Trophoblast cell (in vitro differentiated cells and primary cell): ENCODE measurements around the gene CENPU.

Experiments used
- DNase-seq, 2 donors: peaks; one replicate each; pipeline ENCODE4 v3.0.0-alpha.2; 2016
- H2AFZ ChIP-seq: 2 replicates; pipeline ENCODE4 v1.6.1; 2013; ENCODE audit warnings: low read length, moderate library complexity, mild to moderate bottlenecking; ENCODE audit not compliant: insufficient read depth, poor library complexity
- H2AK5ac ChIP-seq: 2 replicates; pipeline ENCODE4 v1.6.1; 2013; ENCODE audit warnings: mild to moderate bottlenecking, low read length
- H2BK120ac ChIP-seq: 2 replicates; pipeline ENCODE4 v1.6.1; 2013; ENCODE audit warnings: low read length, mild to moderate bottlenecking, moderate library complexity; ENCODE audit not compliant: insufficient read depth, poor library complexity
- H2BK12ac ChIP-seq: 2 replicates; pipeline ENCODE4 v1.6.1; 2013; ENCODE audit warnings: mild to moderate bottlenecking, low read length, moderate library complexity
- H2BK5ac ChIP-seq: 2 replicates; pipeline ENCODE4 v1.6.1; 2013; ENCODE audit warnings: low read length, low read depth, moderate library complexity, mild to moderate bottlenecking; ENCODE audit not compliant: poor library complexity
- H3K14ac ChIP-seq: 2 replicates; pipeline ENCODE4 v1.6.1; 2013; ENCODE audit warnings: mild to moderate bottlenecking, low read length
- H3K18ac ChIP-seq: 2 replicates; pipeline ENCODE4 v1.6.1; 2013; ENCODE audit warnings: mild to moderate bottlenecking, low read length
- H3K23ac ChIP-seq: 2 replicates; pipeline ENCODE4 v1.6.1; 2013; ENCODE audit warnings: low read length
- H3K27ac ChIP-seq: 2 replicates; pipeline ENCODE4 v1.5.1; 2013; ENCODE audit warnings: low read depth, mild to moderate bottlenecking, inconsistent platforms, low read length, moderate library complexity
- H3K27me3 ChIP-seq: 2 replicates; pipeline ENCODE4 v1.6.1; 2013; ENCODE audit warnings: inconsistent platforms, mild to moderate bottlenecking, low read length, moderate library complexity; ENCODE audit not compliant: insufficient read depth
- H3K36me3 ChIP-seq, 2 experiments: 1 replicate in 1 of 2; 2 replicates in 1 of 2; pipeline ENCODE4 v1.6.1; 2013; ENCODE audit warnings: low read length in 2 of 2, mild to moderate bottlenecking in 2 of 2, moderate library complexity in 1 of 2; ENCODE audit not compliant: insufficient read depth in 2 of 2, control insufficient read depth in 1 of 2
- H3K4ac ChIP-seq: 2 replicates; pipeline ENCODE4 v1.6.1; 2013; ENCODE audit warnings: low read depth, mild to moderate bottlenecking, low read length, moderate library complexity
- H3K4me1 ChIP-seq, 2 experiments: 1 replicate in 1 of 2; 2 replicates in 1 of 2; pipeline ENCODE4 v1.6.1; 2013; ENCODE audit warnings: low read length in 2 of 2, mild to moderate bottlenecking in 2 of 2, moderate library complexity in 1 of 2; ENCODE audit not compliant: insufficient read depth in 2 of 2, control insufficient read depth in 1 of 2
- H3K4me2 ChIP-seq: 2 replicates; pipeline ENCODE4 v1.6.1; 2013; ENCODE audit warnings: inconsistent platforms, mild to moderate bottlenecking, low read length, moderate library complexity
- H3K4me3 ChIP-seq: 2 replicates; pipeline ENCODE4 v1.5.1; 2013; ENCODE audit warnings: mild to moderate bottlenecking, low read depth, low read length, inconsistent platforms
- H3K79me1 ChIP-seq: one replicate; pipeline ENCODE4 v1.6.1; 2013; ENCODE audit warnings: low read length
- H3K79me2 ChIP-seq: 2 replicates; pipeline ENCODE4 v1.6.1; 2013; ENCODE audit warnings: low read length, mild to moderate bottlenecking; ENCODE audit not compliant: control insufficient read depth, insufficient read depth, poor library complexity
- H3K9ac ChIP-seq: 2 replicates; pipeline ENCODE4 v1.6.1; 2013; ENCODE audit warnings: mild to moderate bottlenecking, low read length
- H3K9me3 ChIP-seq: 2 replicates; pipeline ENCODE4 v1.6.1; 2013; ENCODE audit warnings: low read depth, mild to moderate bottlenecking, control low read depth, inconsistent platforms, low read length; ENCODE audit not compliant: insufficient read depth
- H4K12ac ChIP-seq: 2 replicates; pipeline ENCODE4 v1.6.1; 2013; ENCODE audit warnings: low read depth, mild to moderate bottlenecking, low read length, moderate library complexity
- H4K8ac ChIP-seq: 2 replicates; pipeline ENCODE4 v1.6.1; 2013; ENCODE audit warnings: low read depth, mild to moderate bottlenecking, low read length, moderate library complexity
- H4K91ac ChIP-seq: one replicate; pipeline ENCODE4 v1.6.1; 2013; ENCODE audit warnings: low read depth, mild to moderate bottlenecking, low read length, moderate library complexity
- WGBS: extraction: QIAGEN DNeasy Blood & Tissue Kit; methylation state at CpG from one replicate; pipeline ENCODE4 v1.1.7; 2013; ENCODE audit warnings: missing lambda C conversion rate; ENCODE audit not compliant: insufficient read length, insufficient coverage; ENCODE audit errors: extremely low coverage; 5-methylcytosine and 5-hydroxymethylcytosine counted together

CENPU gene

DNA sequence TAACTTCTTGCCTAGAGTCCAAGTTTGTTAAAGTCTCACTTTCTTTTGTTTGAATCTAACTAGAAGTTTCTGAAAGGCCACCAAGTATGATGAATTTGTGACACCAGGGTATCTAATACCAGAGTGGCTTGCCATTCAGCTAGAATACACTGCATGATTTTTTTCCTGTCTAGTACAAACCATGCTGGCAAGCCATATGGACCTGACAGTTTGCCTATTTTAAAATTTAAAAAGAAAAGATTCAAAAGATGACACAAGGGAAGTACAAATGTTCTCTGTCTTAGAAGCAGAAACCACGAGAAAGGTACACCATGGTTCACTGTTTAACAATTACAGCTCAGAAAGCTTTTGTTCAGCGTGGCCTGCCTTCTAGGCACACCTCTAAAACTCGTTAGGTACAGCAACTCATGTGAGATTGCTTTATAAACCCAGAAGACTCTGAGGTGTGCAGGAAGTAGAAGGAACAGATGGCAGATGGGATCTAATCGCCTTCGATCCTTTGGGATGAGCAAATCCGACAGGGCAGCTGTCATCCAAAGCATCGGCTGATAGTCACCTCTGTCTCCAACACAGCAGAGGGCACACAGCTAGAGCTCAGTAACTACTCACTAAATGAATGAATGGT, 35.4 kb upstream of the CENPU start:
- no peak overlapping the region for H3K14ac ChIP-seq
- H4K91ac ChIP-seq: no peak overlapping the region
- peaks cover 3% of the 10 kb centered on the region for H3K9me3 ChIP-seq
- no peak overlapping the region for H3K4ac ChIP-seq
- no peak overlapping the region for H3K23ac ChIP-seq
- no peaks in the 10 kb centered on the region for H3K27me3 ChIP-seq
- no peaks in the 10 kb centered on the region for H3K79me1 ChIP-seq
- no peak overlapping the region for H3K4me3 ChIP-seq
- peaks cover 0 to 2% of the 10 kb centered on the region in 2 experiments for H3K4me1 ChIP-seq
- H2AFZ ChIP-seq: no peak overlapping the region
- no peak overlapping the region for H2BK12ac ChIP-seq
- H4K12ac ChIP-seq: no peak overlapping the region
- no peak overlapping the region for H2BK120ac ChIP-seq
- no peak overlapping the region for H2BK5ac ChIP-seq
- peaks cover 0 to 2% of the 10 kb centered on the region in 2 experiments for H3K36me3 ChIP-seq
- no peak overlapping the region for H4K8ac ChIP-seq
- no peak overlapping the region for H3K9ac ChIP-seq
- no peak overlapping the region for H3K27ac ChIP-seq
- no CpG with 5 or more reads among the region's 7 CpGs for WGBS
- DNase-seq: no peak
- no peaks in the 10 kb centered on the region for H3K79me2 ChIP-seq
- no peak overlapping the region for H2AK5ac ChIP-seq
- H3K4me2 ChIP-seq: no peak overlapping the region
- no peak overlapping the region for H3K18ac ChIP-seq

DNA sequence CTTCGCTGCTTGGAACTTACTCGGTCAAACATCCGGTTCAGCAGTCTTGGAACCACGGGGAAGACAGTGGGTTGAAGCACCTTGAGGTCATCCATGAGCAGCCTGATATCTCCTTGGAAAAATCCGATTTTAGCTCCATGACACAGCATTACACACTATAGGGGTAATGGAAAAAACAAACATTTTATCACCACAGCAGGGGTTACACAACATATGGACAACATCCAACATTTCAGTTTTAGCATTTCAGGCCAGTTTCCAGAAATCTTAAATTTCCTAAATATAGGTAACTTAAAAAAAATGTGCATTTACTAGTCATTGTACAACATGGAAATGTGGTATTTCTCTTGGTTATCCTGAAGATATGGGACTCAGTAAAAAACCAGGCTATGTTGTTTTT, 34.4 kb upstream of the CENPU start:
- WGBS: no CpG with 5 or more reads among the region's 5 CpGs
- Histone ChIP-seq H3K4ac (no peak overlapping the region), H3K79me1 (no peaks in the 10 kb centered on the region), H3K14ac (no peak overlapping the region), H3K9me3 (peaks cover 3% of the 10 kb centered on the region), H4K91ac (no peak overlapping the region), H3K23ac (no peak overlapping the region), H2BK5ac (no peak overlapping the region), H3K9ac (no peak overlapping the region), H3K27me3 (no peaks in the 10 kb centered on the region), H3K18ac (no peak overlapping the region), H3K27ac (no peak overlapping the region), H2BK12ac (no peak overlapping the region), H3K79me2 (no peaks in the 10 kb centered on the region), H4K12ac (no peak overlapping the region), H3K4me1 (peaks cover 0 to 2% of the 10 kb centered on the region in 2 experiments), H3K4me3 (no peak overlapping the region), H4K8ac (no peak overlapping the region), H2AFZ (no peak overlapping the region), H2AK5ac (no peak overlapping the region), H3K36me3 (peaks cover 0 to 2% of the 10 kb centered on the region in 2 experiments), H3K4me2 (no peak overlapping the region), H2BK120ac (no peak overlapping the region)
- no peak for DNase-seq

DNA sequence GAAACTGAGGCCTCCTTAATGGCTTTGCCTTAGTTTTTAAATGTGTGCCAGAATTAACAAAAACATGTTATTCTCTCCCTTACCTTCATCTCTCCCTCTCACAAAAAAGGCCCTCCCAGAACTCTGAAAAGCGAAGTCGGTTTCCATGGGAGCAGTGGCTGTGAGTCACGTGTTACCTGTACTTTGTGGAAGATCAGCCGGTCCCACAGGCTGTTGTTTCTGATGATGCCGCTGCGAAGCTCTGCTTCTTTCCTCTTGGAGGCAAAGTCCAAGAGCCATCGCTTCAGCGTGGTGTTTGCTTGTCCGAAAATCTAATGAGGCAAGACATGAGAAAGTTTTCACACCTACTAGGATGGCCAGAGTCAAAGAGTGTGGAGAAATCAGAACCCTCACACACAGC, 32.5 kb upstream of the CENPU start:
- Histone ChIP-seq H4K12ac (no peak overlapping the region), H3K4ac (no peak overlapping the region), H3K27ac (no peak overlapping the region), H3K4me2 (no peak overlapping the region), H2BK12ac (no peak overlapping the region), H2AK5ac (no peak overlapping the region), H3K79me2 (no peaks in the 10 kb centered on the region), H3K18ac (no peak overlapping the region), H4K91ac (no peak overlapping the region), H3K23ac (no peak overlapping the region), H3K36me3 (peaks cover 0 to 2% of the 10 kb centered on the region in 2 experiments), H3K4me3 (no peak overlapping the region), H3K14ac (no peak overlapping the region), H3K79me1 (no peaks in the 10 kb centered on the region), H3K4me1 (peaks cover 0 to 2% of the 10 kb centered on the region in 2 experiments), H3K27me3 (no peaks in the 10 kb centered on the region), H3K9ac (no peak overlapping the region), H3K9me3 (peaks cover 3% of the 10 kb centered on the region), H2BK5ac (no peak overlapping the region), H2BK120ac (no peak overlapping the region), H2AFZ (no peak overlapping the region), H4K8ac (no peak overlapping the region)
- WGBS: no CpG with 5 or more reads among the region's 9 CpGs
- no peak for DNase-seq

DNA sequence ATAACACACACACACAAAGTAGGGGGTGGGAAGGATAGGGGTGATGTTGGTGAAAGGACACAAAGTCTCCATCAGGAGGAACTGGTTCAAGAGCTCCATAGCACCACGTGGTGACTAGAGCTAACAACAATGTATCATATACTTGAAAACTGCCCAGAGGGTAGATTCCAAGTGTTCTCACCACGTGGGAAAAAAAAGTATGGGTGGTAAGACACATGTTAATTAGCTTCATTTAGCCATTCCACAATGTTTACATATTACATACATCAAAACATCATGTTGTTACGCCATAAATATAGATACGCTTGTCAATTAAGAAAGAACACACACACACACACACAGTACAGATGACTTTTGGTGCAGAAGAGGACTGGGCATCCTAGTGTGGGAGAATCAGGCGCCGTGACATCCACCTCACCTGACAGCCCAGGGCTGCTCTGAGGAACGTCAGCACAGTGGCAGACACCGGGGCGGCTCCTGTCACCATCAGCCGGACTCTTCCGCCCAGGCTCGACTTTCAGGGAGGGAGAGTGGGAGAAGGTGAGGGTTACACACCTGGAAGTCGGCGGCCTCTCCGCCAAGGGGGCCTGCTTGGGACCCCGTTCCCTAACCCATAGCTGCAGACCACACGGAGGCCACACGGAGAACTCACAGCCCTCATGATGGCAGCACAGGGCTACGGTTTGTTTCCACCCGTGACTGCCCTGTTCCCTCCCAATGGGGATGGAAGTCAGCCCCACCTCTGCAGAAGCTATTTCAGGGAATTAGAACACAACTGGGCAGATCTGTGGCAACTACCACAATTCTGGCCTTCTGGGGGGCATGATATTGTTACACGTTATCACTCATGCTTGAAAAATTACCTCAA, 31.8 kb upstream of the CENPU start:
- H2AFZ ChIP-seq: no peak overlapping the region
- no peaks in the 10 kb centered on the region for H3K27me3 ChIP-seq
- H3K4me2 ChIP-seq: no peak overlapping the region
- H3K9me3 ChIP-seq: peaks cover 3% of the 10 kb centered on the region
- no peak overlapping the region for H2BK5ac ChIP-seq
- no peak overlapping the region for H2AK5ac ChIP-seq
- no peak overlapping the region for H2BK12ac ChIP-seq
- no peak overlapping the region for H3K23ac ChIP-seq
- H3K36me3 ChIP-seq: peaks cover 0 to 2% of the 10 kb centered on the region in 2 experiments
- no peak overlapping the region for H4K8ac ChIP-seq
- H3K4ac ChIP-seq: no peak overlapping the region
- H3K4me3 ChIP-seq: no peak overlapping the region
- no peak overlapping the region for H4K12ac ChIP-seq
- H3K9ac ChIP-seq: no peak overlapping the region
- H3K4me1 ChIP-seq: peaks cover 0 to 2% of the 10 kb centered on the region in 2 experiments
- no peak overlapping the region for H2BK120ac ChIP-seq
- H3K79me1 ChIP-seq: no peaks in the 10 kb centered on the region
- H3K18ac ChIP-seq: no peak overlapping the region
- WGBS: no CpG with 5 or more reads among the region's 21 CpGs
- no peak overlapping the region for H3K14ac ChIP-seq
- H4K91ac ChIP-seq: no peak overlapping the region
- DNase-seq: peak in 1 of 2 donors; percentile 37
- H3K79me2 ChIP-seq: no peaks in the 10 kb centered on the region
- H3K27ac ChIP-seq: no peak overlapping the region
